Loucy (cell line): ENCODE measurements around the gene NTPCR.

Experiments
- EZH2phosphoT487 ChIP-seq: fragments of 200-600 bp; IDR thresholded peaks from 2 replicates; pipeline ENCODE4 v1.6.1; 2018; ENCODE audit warnings: antibody characterized with exemption, mild to moderate bottlenecking, moderate library complexity, borderline replicate concordance
- TF ChIP-seq, protein P1 (sequence below): fragments of 200-600 bp; sonication (generic); conservative IDR thresholded peaks from 2 replicates; pipeline ENCODE4 v1.5.1; 2014; ENCODE audit warnings: mild to moderate bottlenecking, antibody characterized with exemption, low read length

DNA sequence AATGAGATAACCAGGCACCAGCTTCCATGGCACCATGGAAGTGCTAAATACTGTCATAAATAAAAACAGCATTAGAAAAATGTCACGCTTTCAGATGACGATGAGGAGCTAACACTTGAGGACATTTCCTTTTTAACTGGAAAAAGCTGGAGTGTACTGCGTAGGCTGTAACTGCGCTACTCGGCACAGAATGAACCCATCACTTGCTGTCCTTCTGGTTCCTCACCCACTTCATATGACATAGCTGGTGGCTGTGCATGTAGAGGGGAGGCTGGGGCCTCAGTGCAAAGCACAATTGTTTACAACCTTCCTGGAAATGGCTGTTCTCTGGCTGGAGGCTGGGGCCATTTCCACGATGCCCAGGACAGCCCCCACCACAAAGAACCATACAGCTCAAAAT, 55.7 kb downstream of the NTPCR start:
- TF ChIP-seq, protein P1, sequence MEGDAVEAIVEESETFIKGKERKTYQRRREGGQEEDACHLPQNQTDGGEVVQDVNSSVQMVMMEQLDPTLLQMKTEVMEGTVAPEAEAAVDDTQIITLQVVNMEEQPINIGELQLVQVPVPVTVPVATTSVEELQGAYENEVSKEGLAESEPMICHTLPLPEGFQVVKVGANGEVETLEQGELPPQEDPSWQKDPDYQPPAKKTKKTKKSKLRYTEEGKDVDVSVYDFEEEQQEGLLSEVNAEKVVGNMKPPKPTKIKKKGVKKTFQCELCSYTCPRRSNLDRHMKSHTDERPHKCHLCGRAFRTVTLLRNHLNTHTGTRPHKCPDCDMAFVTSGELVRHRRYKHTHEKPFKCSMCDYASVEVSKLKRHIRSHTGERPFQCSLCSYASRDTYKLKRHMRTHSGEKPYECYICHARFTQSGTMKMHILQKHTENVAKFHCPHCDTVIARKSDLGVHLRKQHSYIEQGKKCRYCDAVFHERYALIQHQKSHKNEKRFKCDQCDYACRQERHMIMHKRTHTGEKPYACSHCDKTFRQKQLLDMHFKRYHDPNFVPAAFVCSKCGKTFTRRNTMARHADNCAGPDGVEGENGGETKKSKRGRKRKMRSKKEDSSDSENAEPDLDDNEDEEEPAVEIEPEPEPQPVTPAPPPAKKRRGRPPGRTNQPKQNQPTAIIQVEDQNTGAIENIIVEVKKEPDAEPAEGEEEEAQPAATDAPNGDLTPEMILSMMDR = no peak
- no peak for TF ChIP-seq EZH2phosphoT487
